Measurements from ENCODE around the gene SLC9A9. TPM values are rescaled to one million over a fixed set of nuclear protein-coding genes. Genes with fewer than 3 reads are reported as not detected.
A peak's percentile ranks its signal among the peaks of the same experiment; 100 is the strongest.

Gene SLC9A9
- polyA plus RNA-seq, 6 donors from 2014 or later, result 16.9 to 31.5 (median 24.7) TPM

DNA sequence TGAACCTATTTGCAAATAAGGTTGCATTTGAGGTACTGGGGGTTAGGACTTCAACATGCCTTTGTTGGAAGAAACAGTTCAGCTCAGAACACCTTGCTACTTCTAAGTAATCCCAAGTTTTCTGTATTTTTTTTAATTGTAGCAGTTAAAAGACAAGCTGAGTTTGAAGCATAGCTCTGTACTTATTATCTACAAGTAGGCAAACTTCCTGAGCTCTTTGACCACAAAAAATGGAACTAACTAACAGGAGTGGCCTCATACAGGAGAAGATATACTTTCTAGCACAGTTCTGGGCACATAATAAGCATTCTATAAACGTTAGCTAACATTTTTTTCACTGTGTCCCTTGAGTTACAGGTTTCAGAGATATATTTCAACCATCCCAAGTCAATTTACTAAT, 569.5 kb downstream of the SLC9A9 start:
- ATAC-seq (ENCODE audit: low read depth in 2 of 2), result no peak
- H3K27ac Mint-ChIP-seq, result no peak overlapping the region
- peaks cover 0 to 8% (median 3%) of the 10 kb centered on the region in 7 donors for H3K9me3 Mint-ChIP-seq
- no peak for DNase-seq
- peaks cover 0 to 4% (median 0%) of the 10 kb centered on the region in 3 donors for H3K4me1 Mint-ChIP-seq
- no peaks in the 10 kb centered on the region for H3K27me3 Mint-ChIP-seq
- peaks cover 0 to 5% of the 10 kb centered on the region in 2 donors for H3K36me3 Mint-ChIP-seq
- H3K4me3 Mint-ChIP-seq, result no peak overlapping the region

DNA sequence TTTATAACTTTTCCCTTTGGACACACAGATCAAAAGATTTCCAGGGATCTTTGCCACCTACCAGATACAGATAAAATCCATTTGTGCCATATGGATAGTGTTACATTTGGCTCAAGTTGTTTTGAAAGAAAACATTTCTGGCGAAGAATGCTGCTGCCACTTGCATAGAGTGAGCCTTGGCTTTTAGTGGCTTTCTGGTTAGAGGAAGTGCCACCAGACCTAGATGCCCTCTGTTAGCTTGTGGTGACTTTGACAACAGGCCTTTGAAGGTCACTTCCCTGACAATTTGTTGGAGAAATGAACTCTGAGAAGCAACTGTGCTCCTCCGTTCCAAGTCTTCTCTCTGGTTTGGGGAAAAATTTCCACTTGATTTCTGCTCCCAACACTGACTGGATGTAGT, 570.7 kb downstream of the SLC9A9 start:
- DNase-seq, result no peak
- Mint-ChIP-seq H3K36me3 (peaks cover 0 to 5% of the 10 kb centered on the region in 2 donors), H3K4me1 (peaks cover 0 to 4% (median 0%) of the 10 kb centered on the region in 3 donors), H3K27me3 (no peaks in the 10 kb centered on the region), H3K9me3 (peaks cover 0 to 8% (median 3%) of the 10 kb centered on the region in 7 donors), H3K4me3 (no peak overlapping the region), H3K27ac (no peak overlapping the region)
- no peak for ATAC-seq (ENCODE audit: low read depth in 2 of 2)

DNA sequence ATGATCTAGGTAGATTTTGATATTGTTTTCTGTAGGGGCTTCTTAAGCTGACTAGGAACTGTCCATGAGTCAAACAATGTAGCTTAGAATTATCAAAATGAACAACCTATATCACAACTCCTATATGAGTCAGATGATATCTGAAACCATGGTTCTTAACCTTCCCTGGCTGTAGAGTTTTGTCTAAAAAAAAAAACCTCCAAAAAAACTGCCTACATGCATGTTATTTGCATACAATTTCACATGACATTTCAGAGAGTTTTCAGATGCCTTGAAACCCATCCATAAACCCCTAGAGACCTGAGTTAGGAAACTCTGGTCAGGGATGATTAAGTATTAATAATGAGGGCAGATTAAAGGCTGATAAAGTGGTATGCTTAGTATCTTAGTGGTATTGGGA, 571.7 kb downstream of the SLC9A9 start:
- no peak for DNase-seq
- Mint-ChIP-seq H3K4me1 (peaks cover 0 to 4% (median 0%) of the 10 kb centered on the region in 3 donors), H3K27ac (peak overlapping the region in 1 of 6 donors; percentile 0), H3K27me3 (no peaks in the 10 kb centered on the region), H3K9me3 (peaks cover 0 to 8% (median 3%) of the 10 kb centered on the region in 7 donors), H3K4me3 (no peak overlapping the region), H3K36me3 (peaks cover 0 to 5% of the 10 kb centered on the region in 2 donors)
- no peak for ATAC-seq (ENCODE audit: low read depth in 2 of 2)

DNA sequence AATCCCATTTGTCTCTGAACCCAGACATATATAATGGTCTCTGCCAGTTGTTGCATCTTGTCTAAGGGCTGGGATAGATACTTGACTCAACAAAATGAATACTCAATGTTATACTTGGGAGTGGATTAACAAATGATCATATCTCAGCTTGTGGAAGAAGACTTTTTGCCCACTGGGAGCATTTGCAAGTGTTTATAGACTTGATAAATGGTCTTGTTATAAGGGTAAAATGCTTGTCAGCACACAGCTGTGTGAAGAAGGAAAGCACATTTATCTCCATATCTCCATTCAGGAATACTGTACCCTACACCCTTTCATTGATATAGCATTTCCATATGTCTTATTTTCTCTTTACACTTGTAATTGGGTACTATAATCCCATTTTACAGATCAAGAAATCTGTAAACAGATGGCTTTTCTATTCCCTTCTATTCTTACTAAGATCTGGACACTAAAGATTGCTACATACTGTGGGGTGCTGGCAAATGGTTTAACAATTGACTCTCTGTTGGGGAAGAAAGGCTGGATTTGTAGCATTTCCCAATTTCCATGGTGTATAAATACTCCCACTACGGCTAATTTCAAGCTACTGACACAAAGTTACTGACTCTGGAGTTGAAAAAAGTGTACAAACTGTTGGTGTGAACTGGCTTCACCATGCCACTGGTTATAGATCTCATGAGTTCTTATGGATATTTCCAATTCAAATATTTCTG, 574.1 kb downstream of the SLC9A9 start:
- Mint-ChIP-seq H3K4me1 (peaks cover 0 to 4% (median 0%) of the 10 kb centered on the region in 3 donors), H3K27ac (no peak overlapping the region), H3K27me3 (no peaks in the 10 kb centered on the region), H3K4me3 (no peak overlapping the region), H3K36me3 (peaks cover 0 to 8% of the 10 kb centered on the region in 2 donors), H3K9me3 (peaks cover 0 to 2% (median 0%) of the 10 kb centered on the region in 7 donors)
- DNase-seq (no peak), ATAC-seq (ENCODE audit: low read depth in 2 of 2) (no peak)

DNA sequence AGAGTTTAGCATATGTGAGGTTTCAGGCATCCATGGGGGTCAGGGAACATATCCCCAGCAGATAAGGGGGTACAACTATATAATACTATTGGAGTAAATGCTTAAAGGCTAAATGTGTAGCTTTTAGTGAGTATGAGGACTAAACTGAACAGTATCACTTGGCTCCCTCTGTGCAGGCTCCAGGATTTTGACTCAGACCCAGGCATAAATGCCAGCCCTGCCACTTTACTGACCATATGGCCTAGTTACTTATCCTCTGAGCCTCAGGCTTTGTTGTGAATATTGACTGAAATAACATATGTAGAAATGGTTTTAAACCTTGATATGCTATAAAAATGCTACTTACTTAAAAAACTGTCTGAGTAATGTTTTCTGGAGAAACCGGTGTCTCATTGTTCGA, 577.1 kb downstream of the SLC9A9 start:
- Mint-ChIP-seq H3K9me3 (no peaks in the 10 kb centered on the region), H3K27ac (peak overlapping the region in 2 of 6 donors; percentile 8 to 43), H3K4me3 (no peak overlapping the region), H3K36me3 (peaks cover 7 to 23% of the 10 kb centered on the region in 2 donors), H3K27me3 (no peaks in the 10 kb centered on the region), H3K4me1 (peaks cover 8 to 11% (median 9%) of the 10 kb centered on the region in 3 donors)
- no peak for ATAC-seq (ENCODE audit: low read depth in 2 of 2)
- DNase-seq, result no peak

DNA sequence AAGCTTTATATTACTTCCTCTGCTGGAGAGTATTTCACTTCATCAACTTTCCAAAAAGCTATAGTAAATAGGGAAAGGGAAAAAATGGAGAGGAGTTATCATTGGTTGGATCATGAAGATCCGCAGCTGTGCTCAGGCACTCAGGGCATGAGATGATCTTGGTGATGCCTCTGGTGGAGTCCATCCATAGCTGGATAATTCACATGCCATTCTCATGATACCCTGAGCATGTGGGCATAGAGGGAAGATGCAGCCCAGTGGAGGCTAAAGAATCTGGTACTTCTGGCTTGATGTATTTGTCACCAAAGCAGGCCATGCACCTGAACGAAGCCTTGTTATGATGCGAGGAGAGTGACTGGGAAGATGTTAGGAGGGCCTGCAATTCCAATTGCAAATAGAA, 578.5 kb downstream of the SLC9A9 start:
- DNase-seq, result no peak
- H3K4me3 Mint-ChIP-seq, result no peak overlapping the region
- no peak for ATAC-seq (ENCODE audit: low read depth in 2 of 2)
- peaks cover 8 to 18% (median 9%) of the 10 kb centered on the region in 3 donors for H3K4me1 Mint-ChIP-seq
- H3K9me3 Mint-ChIP-seq, result no peaks in the 10 kb centered on the region
- no peaks in the 10 kb centered on the region for H3K27me3 Mint-ChIP-seq
- H3K36me3 Mint-ChIP-seq, result peaks cover 8 to 23% of the 10 kb centered on the region in 2 donors
- H3K27ac Mint-ChIP-seq, result no peak overlapping the region

DNA sequence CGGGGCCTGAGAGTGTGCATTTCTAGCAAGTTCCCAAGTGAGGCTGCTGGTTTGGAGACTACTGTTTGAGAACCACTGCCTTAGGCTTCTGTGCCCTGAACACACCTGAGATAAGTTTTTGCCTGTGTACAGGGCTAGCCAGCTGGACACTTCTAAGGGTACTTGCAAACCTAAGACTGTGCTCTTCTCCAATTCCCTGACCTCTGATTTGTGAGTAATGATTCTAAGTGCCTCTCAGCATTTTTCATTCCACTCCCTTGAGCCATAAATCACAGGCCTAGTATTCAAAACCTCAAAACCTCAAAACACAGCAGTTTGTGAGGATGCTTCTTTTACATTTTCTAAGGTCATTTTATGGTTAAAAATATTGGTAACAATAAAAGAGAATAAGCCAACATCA, 580.3 kb downstream of the SLC9A9 start:
- Mint-ChIP-seq H3K4me1 (peaks cover 8 to 28% (median 9%) of the 10 kb centered on the region in 3 donors), H3K27ac (no peak overlapping the region)

DNA sequence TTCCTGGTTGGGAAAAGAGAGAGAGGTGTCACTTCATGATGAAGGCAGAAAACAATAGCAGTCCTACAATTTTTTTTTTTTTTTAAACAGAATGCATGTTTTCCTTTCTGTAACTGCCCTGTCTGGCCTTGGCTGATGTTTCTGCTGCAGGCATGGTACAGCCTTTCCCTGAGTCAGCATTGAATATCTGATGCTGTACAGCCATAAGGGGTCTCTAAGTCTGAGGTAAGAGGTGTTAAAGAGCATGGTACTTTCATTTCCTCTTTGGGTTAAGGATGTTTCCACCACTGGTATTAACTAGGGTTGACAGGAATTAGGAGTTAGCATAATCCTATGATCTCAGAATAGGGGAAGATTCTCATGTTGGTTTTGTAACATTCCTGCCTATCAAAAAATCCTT, 581.3 kb downstream of the SLC9A9 start:
- DNase-seq, result peak; percentile 6
- Mint-ChIP-seq H3K4me3 (peak overlapping the region in 1 of 8 donors; percentile 17), H3K4me1 (peaks cover 8 to 28% (median 9%) of the 10 kb centered on the region in 3 donors), H3K36me3 (peaks cover 8 to 23% of the 10 kb centered on the region in 2 donors), H3K9me3 (no peaks in the 10 kb centered on the region), H3K27ac (peak overlapping the region in 2 of 6 donors; percentile 26 to 44), H3K27me3 (no peaks in the 10 kb centered on the region)
- ATAC-seq (ENCODE audit: low read depth in 2 of 2), result peak; percentile 73 to 77

More for the DNA sequence above, 580.3 kb downstream of the SLC9A9 start:
- H3K27me3 Mint-ChIP-seq, result no peaks in the 10 kb centered on the region
- DNase-seq (no peak), ATAC-seq (ENCODE audit: low read depth in 2 of 2) (no peak)
- no peaks in the 10 kb centered on the region for H3K9me3 Mint-ChIP-seq
- no peak overlapping the region for H3K4me3 Mint-ChIP-seq
- peaks cover 8 to 23% of the 10 kb centered on the region in 2 donors for H3K36me3 Mint-ChIP-seq

DNA sequence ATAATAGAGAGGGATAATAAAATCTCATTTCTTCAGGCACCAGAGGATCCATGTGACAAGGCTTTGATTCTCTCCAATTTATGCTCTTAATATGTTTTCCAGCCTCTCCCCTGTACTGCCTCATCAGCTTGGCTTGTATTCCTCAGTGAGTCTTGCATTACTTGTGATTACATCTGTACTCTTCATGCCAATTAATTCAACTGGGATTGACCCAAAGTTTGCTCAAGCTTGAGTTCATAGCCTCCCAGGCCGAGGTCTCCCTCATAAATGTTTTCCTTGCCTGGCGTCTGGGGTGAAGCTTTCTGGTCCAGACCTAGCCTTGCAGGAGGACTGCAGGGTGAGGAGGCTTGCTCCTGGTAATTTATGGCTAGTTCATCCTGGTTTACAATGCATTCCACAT, 581.8 kb downstream of the SLC9A9 start:
- H3K4me1 Mint-ChIP-seq, result peaks cover 8 to 28% (median 9%) of the 10 kb centered on the region in 3 donors
- ATAC-seq (ENCODE audit: low read depth in 2 of 2) (no peak), DNase-seq (no peak)
- no peaks in the 10 kb centered on the region for H3K27me3 Mint-ChIP-seq
- H3K36me3 Mint-ChIP-seq, result peaks cover 8 to 23% of the 10 kb centered on the region in 2 donors
- peak overlapping the region in 1 of 8 donors; percentile 17 for H3K4me3 Mint-ChIP-seq
- no peaks in the 10 kb centered on the region for H3K9me3 Mint-ChIP-seq
- peak overlapping the region in 1 of 6 donors; percentile 26 for H3K27ac Mint-ChIP-seq

DNA sequence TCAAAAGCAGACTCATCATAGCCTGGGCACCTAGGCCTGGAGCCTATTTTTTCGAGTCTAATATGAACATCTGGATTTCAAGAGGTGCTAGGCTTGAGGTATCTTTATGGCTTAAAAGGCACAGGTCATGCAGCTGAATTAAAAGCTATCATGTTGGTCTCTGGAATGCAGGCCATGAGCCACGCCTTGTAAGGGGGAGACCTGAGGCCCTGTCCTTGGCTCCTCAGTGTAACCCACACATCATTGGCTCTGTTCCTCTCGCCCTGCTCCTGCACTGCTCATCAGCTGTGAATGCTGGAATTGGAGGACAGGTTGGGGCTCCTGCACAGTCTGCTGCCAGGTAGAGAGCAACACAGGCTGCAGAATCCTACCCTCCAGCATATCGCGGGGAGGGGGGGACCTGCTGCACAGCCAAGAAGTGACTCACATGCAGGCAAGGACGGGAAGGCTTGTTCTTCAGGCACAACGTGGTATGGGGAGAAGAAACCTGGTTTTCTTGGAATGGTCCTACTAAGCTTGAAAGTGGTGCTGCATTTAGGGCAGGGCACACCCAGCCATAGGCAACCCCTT, 582.7 kb downstream of the SLC9A9 start:
- peak overlapping the region in 1 of 6 donors; percentile 54 for H3K27ac Mint-ChIP-seq
- H3K27me3 Mint-ChIP-seq, result no peaks in the 10 kb centered on the region
- H3K36me3 Mint-ChIP-seq, result peaks cover 8 to 23% of the 10 kb centered on the region in 2 donors
- ATAC-seq (ENCODE audit: low read depth in 2 of 2) (no peak), DNase-seq (no peak)
- H3K4me3 Mint-ChIP-seq, result peak overlapping the region in 1 of 8 donors; percentile 13
- no peaks in the 10 kb centered on the region for H3K9me3 Mint-ChIP-seq
- H3K4me1 Mint-ChIP-seq, result peaks cover 8 to 28% (median 9%) of the 10 kb centered on the region in 3 donors

DNA sequence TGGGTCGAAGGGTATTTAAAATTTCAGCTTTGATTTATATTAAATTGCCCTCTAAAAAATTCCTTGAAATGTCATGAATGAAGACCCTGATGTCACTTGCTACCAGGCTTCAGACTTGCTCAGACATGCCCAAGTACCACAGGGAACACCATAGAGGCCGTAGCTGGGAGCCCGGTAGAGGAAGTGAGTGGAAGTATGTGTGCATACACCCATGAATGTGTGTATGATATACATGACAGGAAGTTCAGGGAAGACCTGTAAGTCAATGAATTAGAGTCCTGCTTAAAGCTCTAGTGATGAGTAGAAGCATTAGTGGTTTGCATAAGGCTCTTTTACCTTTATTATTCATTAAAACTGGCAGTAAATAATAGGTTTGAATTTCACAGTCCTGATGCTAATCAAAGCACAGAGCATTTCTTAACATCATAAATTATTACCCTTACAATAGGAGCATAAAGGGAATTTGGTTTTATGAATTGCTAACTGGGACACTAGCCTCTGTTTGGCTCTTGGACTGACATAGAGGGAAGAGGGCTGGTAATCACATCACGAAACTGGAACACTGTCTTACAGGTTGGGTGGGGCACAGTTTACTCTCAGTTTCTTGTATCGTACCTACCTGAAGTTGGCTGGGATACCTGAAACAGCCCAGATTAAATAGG, 584.3 kb downstream of the SLC9A9 start:
- no peak for DNase-seq
- H3K27ac Mint-ChIP-seq, result peak overlapping the region in 2 of 6 donors; percentile 36 to 43
- H3K4me3 Mint-ChIP-seq, result peak overlapping the region in 1 of 8 donors; percentile 27
- H3K36me3 Mint-ChIP-seq, result peaks cover 8 to 14% of the 10 kb centered on the region in 2 donors
- no peaks in the 10 kb centered on the region for H3K9me3 Mint-ChIP-seq
- H3K4me1 Mint-ChIP-seq, result peaks cover 8 to 28% (median 9%) of the 10 kb centered on the region in 3 donors
- no peaks in the 10 kb centered on the region for H3K27me3 Mint-ChIP-seq
- no peak for ATAC-seq (ENCODE audit: low read depth in 2 of 2)

DNA sequence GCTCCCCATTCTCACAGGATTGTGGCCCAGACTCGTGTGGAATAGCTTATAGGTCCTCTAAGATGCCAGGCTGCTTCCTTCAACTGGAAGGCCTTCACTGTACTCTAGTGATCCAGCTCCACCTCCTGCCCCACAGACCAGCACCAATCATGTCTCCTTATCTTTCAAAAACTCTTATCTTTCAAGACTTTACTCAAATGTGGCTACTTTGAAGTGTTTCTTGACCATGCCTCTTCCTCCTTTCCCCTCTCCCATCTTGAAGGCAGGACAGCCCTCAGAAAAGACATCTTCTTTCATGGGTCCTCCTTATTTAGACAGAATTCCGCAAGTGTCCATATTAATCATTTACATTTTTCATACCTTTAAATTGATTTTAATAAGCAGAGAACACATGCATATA, 586.4 kb downstream of the SLC9A9 start:
- H3K27ac Mint-ChIP-seq, result peak overlapping the region in 2 of 6 donors; percentile 49 to 51
- H3K9me3 Mint-ChIP-seq, result no peaks in the 10 kb centered on the region
- DNase-seq (no peak), ATAC-seq (ENCODE audit: low read depth in 2 of 2) (no peak)
- peaks cover 5 to 20% (median 5%) of the 10 kb centered on the region in 3 donors for H3K4me1 Mint-ChIP-seq
- no peak overlapping the region for H3K4me3 Mint-ChIP-seq
- H3K36me3 Mint-ChIP-seq, result peaks cover 6 to 8% of the 10 kb centered on the region in 2 donors
- no peaks in the 10 kb centered on the region for H3K27me3 Mint-ChIP-seq

DNA sequence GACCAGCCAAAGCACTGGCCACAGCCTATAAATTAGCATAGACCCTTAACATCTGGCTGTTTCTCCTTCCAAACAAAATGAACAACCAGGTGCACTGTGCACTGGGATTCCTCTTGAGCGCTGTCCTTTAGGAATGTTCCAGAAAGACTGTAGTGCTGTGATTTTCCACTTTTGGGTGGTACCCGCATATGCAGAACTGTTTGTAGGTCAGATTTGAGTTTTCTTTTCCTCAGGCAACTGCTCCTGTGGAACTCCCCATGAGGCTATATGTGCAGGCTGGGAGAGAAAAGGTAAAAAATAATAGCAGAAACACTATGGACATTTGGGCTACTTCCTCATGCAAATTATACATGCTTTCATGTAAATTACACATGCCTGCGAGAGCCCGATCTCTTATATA, 589.6 kb downstream of the SLC9A9 start:
- H3K4me3 Mint-ChIP-seq, result no peak overlapping the region
- peaks cover 0 to under 1% (median 0%) of the 10 kb centered on the region in 3 donors for H3K4me1 Mint-ChIP-seq
- no peaks in the 10 kb centered on the region for H3K27me3 Mint-ChIP-seq
- H3K36me3 Mint-ChIP-seq, result no peaks in the 10 kb centered on the region
- no peaks in the 10 kb centered on the region for H3K9me3 Mint-ChIP-seq
- peak overlapping the region in 1 of 6 donors; percentile 37 for H3K27ac Mint-ChIP-seq
- DNase-seq (no peak), ATAC-seq (ENCODE audit: low read depth in 2 of 2) (no peak)
